MM.1S (cell line): ENCODE measurements around the gene S100A1.
"Not testable (repeated sequence)": the region's sequence is repeated elsewhere in the genome, so short reads cannot be mapped to it uniquely, and the experiment has no call there.

Source experiments
- EZH2phosphoT487 ChIP-seq: fragments of 300-600 bp; sonication (generic); IDR thresholded peaks from 2 replicates; pipeline ENCODE4 v1.6.1; 2018; ENCODE audit warnings: antibody characterized with exemption, low read length
- TF ChIP-seq, protein P1 (sequence below): fragments of 300-600 bp; sonication (generic); IDR thresholded peaks from 2 replicates; pipeline ENCODE4 v1.5.1; 2016; ENCODE audit warnings: antibody characterized with exemption, low read length, mixed read lengths

DNA sequence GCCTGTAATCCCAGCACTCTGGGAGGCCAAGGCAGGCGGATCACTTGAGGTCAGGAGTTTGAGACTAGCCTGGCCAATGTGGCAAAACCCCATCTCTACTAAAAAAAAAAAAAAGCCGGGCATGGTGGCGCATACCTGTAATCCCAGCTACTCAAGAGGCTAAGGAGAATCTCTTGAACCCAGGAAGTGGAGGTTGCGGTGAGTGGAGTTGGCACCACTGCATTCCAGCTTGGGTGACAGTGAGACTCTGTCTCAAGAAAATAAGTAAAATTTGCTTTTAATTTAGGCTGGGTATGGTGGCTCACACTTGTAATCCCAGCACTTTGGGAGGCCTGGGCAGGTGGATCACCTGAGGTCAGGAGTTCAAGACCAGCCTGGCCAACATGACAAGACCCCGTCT lies 12.0 kb downstream of the S100A1 start:
- TF ChIP-seq, protein P1, sequence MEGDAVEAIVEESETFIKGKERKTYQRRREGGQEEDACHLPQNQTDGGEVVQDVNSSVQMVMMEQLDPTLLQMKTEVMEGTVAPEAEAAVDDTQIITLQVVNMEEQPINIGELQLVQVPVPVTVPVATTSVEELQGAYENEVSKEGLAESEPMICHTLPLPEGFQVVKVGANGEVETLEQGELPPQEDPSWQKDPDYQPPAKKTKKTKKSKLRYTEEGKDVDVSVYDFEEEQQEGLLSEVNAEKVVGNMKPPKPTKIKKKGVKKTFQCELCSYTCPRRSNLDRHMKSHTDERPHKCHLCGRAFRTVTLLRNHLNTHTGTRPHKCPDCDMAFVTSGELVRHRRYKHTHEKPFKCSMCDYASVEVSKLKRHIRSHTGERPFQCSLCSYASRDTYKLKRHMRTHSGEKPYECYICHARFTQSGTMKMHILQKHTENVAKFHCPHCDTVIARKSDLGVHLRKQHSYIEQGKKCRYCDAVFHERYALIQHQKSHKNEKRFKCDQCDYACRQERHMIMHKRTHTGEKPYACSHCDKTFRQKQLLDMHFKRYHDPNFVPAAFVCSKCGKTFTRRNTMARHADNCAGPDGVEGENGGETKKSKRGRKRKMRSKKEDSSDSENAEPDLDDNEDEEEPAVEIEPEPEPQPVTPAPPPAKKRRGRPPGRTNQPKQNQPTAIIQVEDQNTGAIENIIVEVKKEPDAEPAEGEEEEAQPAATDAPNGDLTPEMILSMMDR: not testable (repeated sequence)
- not testable (repeated sequence) for TF ChIP-seq EZH2phosphoT487
